Measurements from ENCODE around the gene PMEPA1.

DNA sequence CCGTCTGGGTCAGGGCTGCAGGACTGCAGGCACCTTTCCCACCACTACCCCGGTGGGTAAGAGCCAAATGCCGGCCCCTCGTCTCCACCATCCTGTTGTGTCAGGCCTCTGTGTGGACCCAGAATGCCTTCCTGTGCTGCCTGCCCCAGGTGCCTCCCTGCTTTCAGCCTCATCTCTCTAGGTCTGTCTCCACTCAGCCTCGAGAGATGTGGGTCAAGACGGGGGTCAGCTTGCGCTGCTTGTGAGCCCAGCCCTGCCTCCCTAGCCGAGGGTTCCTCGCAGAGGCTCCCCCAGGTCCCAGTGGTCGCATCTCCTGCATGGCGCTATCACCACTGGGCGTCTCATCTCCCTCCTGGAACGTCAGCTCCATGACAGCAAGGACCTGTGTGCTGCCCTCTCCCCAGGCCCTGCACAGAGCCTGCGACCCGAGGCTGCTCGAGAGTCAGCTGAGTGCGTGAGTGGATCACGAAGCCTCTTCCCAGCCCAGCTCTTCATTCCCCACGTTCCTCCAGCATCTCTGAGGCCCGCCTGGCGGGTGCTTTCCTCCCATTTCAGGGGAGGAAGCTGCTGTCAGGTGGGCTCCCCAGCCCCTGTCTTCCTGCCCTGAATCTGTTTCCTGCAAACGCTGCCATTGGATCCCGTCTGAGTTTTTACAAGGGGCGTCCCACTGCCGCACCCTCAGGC is 50.8 kb downstream of the PMEPA1 start:
- TF ChIP-seq, protein P1, sequence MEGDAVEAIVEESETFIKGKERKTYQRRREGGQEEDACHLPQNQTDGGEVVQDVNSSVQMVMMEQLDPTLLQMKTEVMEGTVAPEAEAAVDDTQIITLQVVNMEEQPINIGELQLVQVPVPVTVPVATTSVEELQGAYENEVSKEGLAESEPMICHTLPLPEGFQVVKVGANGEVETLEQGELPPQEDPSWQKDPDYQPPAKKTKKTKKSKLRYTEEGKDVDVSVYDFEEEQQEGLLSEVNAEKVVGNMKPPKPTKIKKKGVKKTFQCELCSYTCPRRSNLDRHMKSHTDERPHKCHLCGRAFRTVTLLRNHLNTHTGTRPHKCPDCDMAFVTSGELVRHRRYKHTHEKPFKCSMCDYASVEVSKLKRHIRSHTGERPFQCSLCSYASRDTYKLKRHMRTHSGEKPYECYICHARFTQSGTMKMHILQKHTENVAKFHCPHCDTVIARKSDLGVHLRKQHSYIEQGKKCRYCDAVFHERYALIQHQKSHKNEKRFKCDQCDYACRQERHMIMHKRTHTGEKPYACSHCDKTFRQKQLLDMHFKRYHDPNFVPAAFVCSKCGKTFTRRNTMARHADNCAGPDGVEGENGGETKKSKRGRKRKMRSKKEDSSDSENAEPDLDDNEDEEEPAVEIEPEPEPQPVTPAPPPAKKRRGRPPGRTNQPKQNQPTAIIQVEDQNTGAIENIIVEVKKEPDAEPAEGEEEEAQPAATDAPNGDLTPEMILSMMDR (IDR thresholded peaks at IDR 0.05; ENCODE audit: insufficient read depth, low read depth, low read length) = no peak
- no peak for TF ChIP-seq EZH2 (IDR thresholded peaks at IDR 0.05; ENCODE audit: insufficient read depth, low read length)
